ENCODE data around the gene IFT80. TPM values are rescaled to one million over a fixed set of nuclear protein-coding genes. Genes with fewer than 3 reads are reported as not detected.

IFT80 gene
- total and polyA plus RNA-seq, 2 donors (not counting 3 experiments of a cell fraction or from before 2014, with no cell fraction given): 7.3 to 22.5 TPM

GRCh38 chr3:160331127-160331937 lies 67.7 kb downstream of the IFT80 start:
- Histone ChIP-seq H3K79me2 (ENCODE audit: control insufficient read depth, insufficient read depth, low read length) (no peaks in the 10 kb centered on the region), H3K27me3 (ENCODE audit: control insufficient read depth in 2 of 2, insufficient read depth in 2 of 2, low read length in 2 of 2) (no peaks in the 10 kb centered on the region), H3K9me1 (replicated peaks; ENCODE audit: control insufficient read depth, extremely low read depth, insufficient read depth, low read length) (no peaks in the 10 kb centered on the region), H3K4me2 (ENCODE audit: insufficient read depth, low read length) (peak overlapping the region; percentile 40), H3K4me1 (ENCODE audit: control insufficient read depth, extremely low read depth, insufficient read depth, low read length) (peaks cover 6% of the 10 kb centered on the region), H3K9ac (replicated peaks; ENCODE audit: extremely low read depth, insufficient read depth, low read length) (no peak overlapping the region), H3K27ac (ENCODE audit: insufficient read depth, low read depth, low read length) (peak overlapping the region; percentile 21), H3K36me3 (ENCODE audit: control insufficient read depth in 2 of 2, extremely low read depth in 1 of 2, insufficient read depth in 2 of 2, low read length in 2 of 2) (no peaks in the 10 kb centered on the region), H4K20me1 (replicated peaks; ENCODE audit: control insufficient read depth, extremely low read depth, insufficient read depth, low read length) (no peaks in the 10 kb centered on the region), H3K9me3 (replicated peaks; ENCODE audit: control insufficient read depth, insufficient read depth, low read length) (no peaks in the 10 kb centered on the region), H2AFZ (ENCODE audit: low read depth, low read length) (no peak overlapping the region), H3K4me3 (replicated peaks in 1 of 3; ENCODE audit: insufficient read depth in 1 of 3, low read depth in 1 of 3, low read length in 3 of 3) (no peak overlapping the region)
- BruUV-seq (replicated peaks): no TSS peak
- TF ChIP-seq GATA2 (IDR thresholded peaks at IDR 0.05; ENCODE audit: insufficient read depth, insufficient read length, low read depth, low read length) (peak; percentile 53), MAX (IDR thresholded peaks at IDR 0.05; ENCODE audit: insufficient read depth, insufficient read length) (no peak), JUN (IDR thresholded peaks at IDR 0.05; ENCODE audit: borderline replicate concordance, insufficient read depth, insufficient read length, low read depth) (peak; percentile 28), FOS (IDR thresholded peaks at IDR 0.05; ENCODE audit: borderline replicate concordance, insufficient read depth, low read length) (peak; percentile 70), POLR2A (IDR thresholded peaks at IDR 0.05; ENCODE audit: low read depth, low read length) (no peak)
- peak; percentile 69 for DNase-seq (ENCODE audit: low read depth, low spot score)
- dilution Hi-C loops (cut with MboI; ENCODE audit: extremely low pct_ligation_motif_present, low sequenced_read_pairs): no loop called here
- intact Hi-C loops (cut with micrococcal nuclease): no loop called here
- FAIRE-seq: peak; percentile 85
- CTCF ChIA-PET: interaction anchor here (1.1 to 1.3 kb wide), 3 partner anchors 11 to 299 kb away, joined by 3 to 4 read pairs (median 3); no protein-coding TSS in a partner anchor
- POLR2A ChIA-PET: no interaction called here

GRCh38 chr3:160330690-160331089 lies 68.3 kb downstream of the IFT80 start:
- POLR2A ChIA-PET: no interaction called here
- intact Hi-C loops (cut with micrococcal nuclease) (no loop called here), dilution Hi-C loops (cut with MboI; ENCODE audit: extremely low pct_ligation_motif_present, low sequenced_read_pairs) (no loop called here)
- no peak overlapping the region for H3K4me2 ChIP-seq (ENCODE audit: insufficient read depth, low read length)
- no peak overlapping the region for H2AFZ ChIP-seq (ENCODE audit: low read depth, low read length)
- H3K79me2 ChIP-seq (ENCODE audit: control insufficient read depth, insufficient read depth, low read length): no peaks in the 10 kb centered on the region
- H3K27me3 ChIP-seq (ENCODE audit: control insufficient read depth in 2 of 2, insufficient read depth in 2 of 2, low read length in 2 of 2): no peaks in the 10 kb centered on the region
- H3K9me1 ChIP-seq (replicated peaks; ENCODE audit: control insufficient read depth, extremely low read depth, insufficient read depth, low read length): no peaks in the 10 kb centered on the region
- H3K27ac ChIP-seq (ENCODE audit: insufficient read depth, low read depth, low read length): no peak overlapping the region
- TF ChIP-seq POLR2A (IDR thresholded peaks at IDR 0.05; ENCODE audit: low read depth, low read length): no peak
- TF ChIP-seq GATA2 (IDR thresholded peaks at IDR 0.05; ENCODE audit: insufficient read depth, insufficient read length, low read depth, low read length): no peak
- no peaks in the 10 kb centered on the region for H4K20me1 ChIP-seq (replicated peaks; ENCODE audit: control insufficient read depth, extremely low read depth, insufficient read depth, low read length)
- no peaks in the 10 kb centered on the region for H3K9me3 ChIP-seq (replicated peaks; ENCODE audit: control insufficient read depth, insufficient read depth, low read length)
- no peak overlapping the region for H3K4me3 ChIP-seq (replicated peaks in 1 of 3; ENCODE audit: insufficient read depth in 1 of 3, low read depth in 1 of 3, low read length in 3 of 3)
- no TSS peak for BruUV-seq (replicated peaks)
- CTCF ChIA-PET: interaction anchor here (1.1 to 1.3 kb wide), 3 partner anchors 11 to 298 kb away, joined by 3 to 4 read pairs (median 3); no protein-coding TSS in a partner anchor
- DNase-seq (ENCODE audit: low read depth, low spot score): no peak
- H3K4me1 ChIP-seq (ENCODE audit: control insufficient read depth, extremely low read depth, insufficient read depth, low read length): peaks cover 6% of the 10 kb centered on the region
- no peak for FAIRE-seq
- no peaks in the 10 kb centered on the region for H3K36me3 ChIP-seq (ENCODE audit: control insufficient read depth in 2 of 2, extremely low read depth in 1 of 2, insufficient read depth in 2 of 2, low read length in 2 of 2)
- H3K9ac ChIP-seq (replicated peaks; ENCODE audit: extremely low read depth, insufficient read depth, low read length): no peak overlapping the region

All from endothelial cell of umbilical vein (primary cell).